ENCODE data around the gene CDH4. TPM values are rescaled to one million over a fixed set of nuclear protein-coding genes. Genes with fewer than 3 reads are reported as not detected.

CDH4 gene
- polyA plus RNA-seq, 1 experiment = 1.5 TPM

DNA sequence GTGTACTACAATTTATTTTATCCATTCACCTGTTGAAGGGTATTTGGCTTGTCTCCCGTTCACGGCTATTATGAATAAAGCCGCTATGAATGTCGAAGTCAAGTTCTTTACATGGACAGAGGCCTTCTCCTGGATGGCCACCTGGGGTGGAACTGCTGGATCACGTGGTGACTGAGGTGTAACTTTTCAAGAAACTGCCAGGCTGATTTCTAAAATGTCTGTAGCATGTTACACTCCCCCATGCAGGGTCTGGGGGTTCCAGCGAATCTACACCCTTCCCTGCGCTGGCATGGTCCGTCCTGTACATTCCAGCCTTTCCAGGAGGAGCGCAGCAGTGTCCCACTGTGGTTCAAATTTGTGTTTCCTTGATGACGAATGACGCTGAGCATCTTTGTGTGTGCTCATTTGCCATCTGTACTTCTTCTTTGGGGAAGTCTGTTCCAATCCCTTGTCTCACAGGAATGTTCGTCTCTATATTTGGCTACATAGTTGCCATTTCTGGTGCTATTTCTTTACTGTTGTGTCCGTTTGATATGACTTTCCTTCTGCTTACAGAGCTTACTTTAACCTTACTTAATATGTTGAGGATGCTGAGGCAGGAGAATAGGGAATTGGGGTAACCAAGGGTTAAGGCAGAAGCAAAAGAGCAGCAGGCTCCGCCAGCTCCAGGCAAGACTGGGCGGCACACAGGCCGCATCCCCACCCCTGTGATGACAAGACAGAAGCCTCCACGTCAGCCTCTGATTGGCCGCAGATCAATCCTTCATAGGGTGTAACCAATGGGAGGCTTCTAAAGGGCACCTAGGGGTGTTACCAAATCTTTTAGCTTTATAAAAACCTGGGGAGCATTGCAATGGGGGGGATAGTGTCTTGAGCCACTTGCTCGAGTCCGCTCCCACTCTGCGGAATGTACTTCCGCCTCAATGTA is 707.0 kb downstream of the CDH4 start:
- TF ChIP-seq, protein P1, sequence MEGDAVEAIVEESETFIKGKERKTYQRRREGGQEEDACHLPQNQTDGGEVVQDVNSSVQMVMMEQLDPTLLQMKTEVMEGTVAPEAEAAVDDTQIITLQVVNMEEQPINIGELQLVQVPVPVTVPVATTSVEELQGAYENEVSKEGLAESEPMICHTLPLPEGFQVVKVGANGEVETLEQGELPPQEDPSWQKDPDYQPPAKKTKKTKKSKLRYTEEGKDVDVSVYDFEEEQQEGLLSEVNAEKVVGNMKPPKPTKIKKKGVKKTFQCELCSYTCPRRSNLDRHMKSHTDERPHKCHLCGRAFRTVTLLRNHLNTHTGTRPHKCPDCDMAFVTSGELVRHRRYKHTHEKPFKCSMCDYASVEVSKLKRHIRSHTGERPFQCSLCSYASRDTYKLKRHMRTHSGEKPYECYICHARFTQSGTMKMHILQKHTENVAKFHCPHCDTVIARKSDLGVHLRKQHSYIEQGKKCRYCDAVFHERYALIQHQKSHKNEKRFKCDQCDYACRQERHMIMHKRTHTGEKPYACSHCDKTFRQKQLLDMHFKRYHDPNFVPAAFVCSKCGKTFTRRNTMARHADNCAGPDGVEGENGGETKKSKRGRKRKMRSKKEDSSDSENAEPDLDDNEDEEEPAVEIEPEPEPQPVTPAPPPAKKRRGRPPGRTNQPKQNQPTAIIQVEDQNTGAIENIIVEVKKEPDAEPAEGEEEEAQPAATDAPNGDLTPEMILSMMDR (IDR thresholded peaks at IDR 0.05; ENCODE audit: insufficient read depth, low read depth, low read length) = no peak
- CTCF ChIA-PET = no interaction called here

DNA sequence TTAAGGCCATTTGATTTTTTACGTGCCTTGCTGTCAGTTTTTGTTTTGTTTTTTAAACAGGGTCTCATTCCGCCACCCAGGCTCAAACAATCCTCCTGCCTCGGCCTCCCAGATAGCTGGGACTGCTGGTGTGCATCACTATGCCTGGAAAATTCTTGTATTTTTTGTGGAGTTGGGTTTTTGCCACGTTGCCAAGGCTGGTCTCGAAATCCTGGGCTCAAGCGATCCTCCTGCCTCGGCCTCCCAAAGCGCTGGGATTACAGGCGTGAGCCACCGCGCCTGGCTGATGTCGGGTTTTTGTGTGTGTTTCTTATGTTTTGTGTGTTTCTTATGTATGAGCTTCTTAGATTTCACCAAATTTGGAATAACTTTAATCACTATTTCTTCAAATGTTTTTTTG is 708.8 kb downstream of the CDH4 start:
- no peaks in the 10 kb centered on the region for H3K36me3 ChIP-seq (ENCODE audit: control insufficient read depth, insufficient read depth, low read length)
- TF ChIP-seq, protein P1 (IDR thresholded peaks at IDR 0.05; ENCODE audit: insufficient read depth, low read depth, low read length) = no peak
- no peak overlapping the region for H3K4me3 ChIP-seq (ENCODE audit: low read depth, low read length)
- 0 out of 2 replicates have a peak, but pooled peaks cover 7% of the 10 kb centered on the region for H3K27me3 ChIP-seq (ENCODE audit: control insufficient read depth, insufficient read depth, low read length)
- CTCF ChIA-PET = no interaction called here
- POLR2A ChIA-PET = no interaction called here
- no peak for DNase-seq (ENCODE audit: low read depth)

More for the DNA sequence above, 707.0 kb downstream of the CDH4 start:
- no peak overlapping the region for H3K4me3 ChIP-seq (ENCODE audit: low read depth, low read length)
- POLR2A ChIA-PET = no interaction called here
- no peak for DNase-seq (ENCODE audit: low read depth)
- H3K36me3 ChIP-seq (ENCODE audit: control insufficient read depth, insufficient read depth, low read length) = no peaks in the 10 kb centered on the region
- peaks cover 2% of the 10 kb centered on the region; the same call in 1 of the 2 replicates for H3K27me3 ChIP-seq (ENCODE audit: control insufficient read depth, insufficient read depth, low read length)

GRCh38 chr20:61963149-61963548 is 711.1 kb downstream of the CDH4 start:
- ChIA-PET CTCF (no interaction called here), POLR2A (no interaction called here)
- no peak overlapping the region for H3K4me3 ChIP-seq (ENCODE audit: low read depth, low read length)
- DNase-seq (ENCODE audit: low read depth) = no peak
- no peaks in the 10 kb centered on the region for H3K36me3 ChIP-seq (ENCODE audit: control insufficient read depth, insufficient read depth, low read length)
- 0 out of 2 replicates have a peak, but pooled peaks cover 10% of the 10 kb centered on the region for H3K27me3 ChIP-seq (ENCODE audit: control insufficient read depth, insufficient read depth, low read length)
- TF ChIP-seq, protein P1 (IDR thresholded peaks at IDR 0.05; ENCODE audit: insufficient read depth, low read depth, low read length) = no peak

DNA sequence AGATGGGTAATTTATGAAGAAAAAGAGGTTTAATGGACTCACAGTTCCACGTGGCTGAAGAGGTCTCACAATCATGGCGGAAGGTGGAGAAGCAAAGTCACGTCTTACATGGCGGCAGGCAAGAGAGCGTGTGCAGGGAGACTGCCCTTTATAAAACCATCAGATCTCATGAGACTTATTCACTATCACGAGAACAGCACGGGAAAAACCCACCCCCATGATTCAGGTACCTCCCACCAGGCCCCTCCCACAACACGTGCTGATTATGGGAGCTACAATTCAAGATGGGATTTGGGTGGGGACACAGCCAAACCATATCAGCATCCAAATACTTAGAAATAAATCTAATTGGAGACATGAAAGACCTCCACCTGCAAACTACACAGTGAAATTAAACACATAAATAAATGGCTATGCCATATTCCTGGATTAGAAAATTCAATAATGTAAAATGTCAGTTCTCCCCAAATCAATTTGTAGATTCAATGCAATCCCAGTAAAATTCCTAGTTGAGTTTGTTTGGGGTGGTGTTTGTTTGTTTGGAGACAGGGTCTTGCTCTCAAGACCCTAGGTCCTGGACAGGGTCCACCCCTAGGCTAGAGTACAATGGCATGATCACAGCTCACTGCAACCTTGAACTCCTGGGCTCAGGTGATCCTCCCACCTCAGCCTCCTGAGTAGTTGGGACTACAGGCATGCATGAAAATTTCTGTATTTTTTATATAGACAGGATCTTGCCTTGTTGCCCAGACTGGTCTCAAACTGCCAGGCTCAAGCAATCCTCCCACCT is 712.0 kb downstream of the CDH4 start:
- H3K4me3 ChIP-seq (ENCODE audit: low read depth, low read length) = no peak overlapping the region
- H3K27me3 ChIP-seq (ENCODE audit: control insufficient read depth, insufficient read depth, low read length) = 0 out of 2 replicates have a peak, but pooled peaks cover 10% of the 10 kb centered on the region
- TF ChIP-seq, protein P1 (IDR thresholded peaks at IDR 0.05; ENCODE audit: insufficient read depth, low read depth, low read length) = no peak
- DNase-seq (ENCODE audit: low read depth) = no peak
- no peaks in the 10 kb centered on the region for H3K36me3 ChIP-seq (ENCODE audit: control insufficient read depth, insufficient read depth, low read length)
- POLR2A ChIA-PET = no interaction called here
- CTCF ChIA-PET = no interaction called here

All from BJ (cell line).